Spleen (tissue), 11 donors: ENCODE results near the gene RAB27A. TPM values are rescaled to one million over a fixed set of nuclear protein-coding genes. Genes with fewer than 3 reads are reported as not detected.
A peak's percentile ranks its signal among the peaks of the same experiment; 100 is the strongest.

Experiments
- DNase-seq: peaks from one replicate; pipeline ENCODE4 v3.0.0-alpha.2; 2020
- H3K27ac ChIP-seq, 8 donors: fragments of 200-600 bp; sonication (generic) in 7 of 8; 1 replicate in 4 of 8; 2 replicates in 4 of 8; pipeline versions ENCODE4 v1.5.0 to v1.8.0; 2016 to 2021; ENCODE audit warnings: inconsistent platforms in 4 of 8, mild to moderate bottlenecking in 4 of 8, moderate library complexity in 1 of 8
- H3K27me3 ChIP-seq, 7 donors: fragments of 200-600 bp; sonication (generic) in 6 of 7; replicated peaks in 1 of 7; 1 replicate in 4 of 7; 2 replicates in 3 of 7; pipeline versions ENCODE4 v1.5.0 to v1.8.0; 2016 to 2021; ENCODE audit warnings: inconsistent platforms in 3 of 7, mild to moderate bottlenecking in 1 of 7
- H3K36me3 ChIP-seq, 6 donors: fragments of 200-600 bp; sonication (generic) in 5 of 6; 1 replicate in 4 of 6; 2 replicates in 2 of 6; pipeline versions ENCODE4 v1.5.0 to v1.8.0; 2016 to 2021; ENCODE audit warnings: inconsistent platforms in 2 of 6
- H3K4me1 ChIP-seq, 6 donors: fragments of 200-600 bp; sonication (generic) in 5 of 6; 1 replicate in 3 of 6; 2 replicates in 3 of 6; pipeline versions ENCODE4 v1.5.0 to v1.8.0; 2016 to 2021; ENCODE audit warnings: inconsistent platforms in 3 of 6
- H3K4me3 ChIP-seq, 8 donors: fragments of 200-600 bp; sonication (generic) in 7 of 8; 1 replicate in 4 of 8; 2 replicates in 4 of 8; pipeline versions ENCODE4 v1.5.0 to v1.8.0; 2016 to 2021; ENCODE audit warnings: inconsistent platforms in 4 of 8, mild to moderate bottlenecking in 4 of 8, moderate library complexity in 2 of 8
- H3K9me3 ChIP-seq, 8 donors: fragments of 200-600 bp; sonication (generic) in 7 of 8; 1 replicate in 4 of 8; 2 replicates in 4 of 8; pipeline versions ENCODE4 v1.5.0 to v1.8.0; 2016 to 2021; ENCODE audit warnings: inconsistent platforms in 4 of 8
- CTCF ChIP-seq, 11 experiments: fragments of 200-600 bp in 7 of 11; fragments of 450-650 bp in 4 of 11; sonication (generic) in 4 of 11; IDR thresholded peaks in 8 of 11; conservative IDR thresholded peaks in 3 of 11; 1 replicate in 7 of 11; 2 replicates in 4 of 11; pipeline versions ENCODE4 v1.4.0 to v1.8.0; 2016 to 2021; ENCODE audit warnings: antibody characterized with exemption in 11 of 11, inconsistent platforms in 4 of 11, mild to moderate bottlenecking in 1 of 11
- POLR2A ChIP-seq, 3 donors: fragments of 450-650 bp; IDR thresholded peaks; one replicate each; pipeline ENCODE4 v1.5.1; 2017; ENCODE audit warnings: antibody characterized with exemption in 3 of 3, mild to moderate bottlenecking in 1 of 3
- POLR2AphosphoS5 ChIP-seq, 3 donors: sonication (generic); formaldehyde crosslinking; IDR thresholded peaks; one replicate each; pipeline ENCODE4 v1.5.1; 2017; ENCODE audit warnings: antibody characterized with exemption in 3 of 3
- WGBS, 5 donors: extraction: QIAGEN DNeasy Blood & Tissue Kit in 3 of 5; methylation state at CpG; one replicate each; pipeline versions ENCODE4 v1.1.5 to v1.1.7; 2013 to 2018; 5-methylcytosine and 5-hydroxymethylcytosine counted together
- intact Hi-C: fragments of 100-400 bp; cut with DNase I; formaldehyde crosslinking; loops from one replicate; pipeline ENCODE4 v1.15.0; 2023; ENCODE audit warnings: low total_unique reads
- polyA plus RNA-seq, 3 donors: library from polyadenylated mRNA; stranded (reverse); fragments of 200-250 nt; gene quantifications; one replicate each; pipeline ENCODE4 v1.2.1, GENCODE V29; 2013
- total RNA-seq, 7 donors: library from RNA; depleted of rRNA in 3 of 7; stranded (reverse); fragments of >200 nt in 3 of 7; fragmentation: NEBNext Ultra II Directional in 4 of 7; extraction: Animal tissue kit (Norgen Biotek cat#: 25700) in 4 of 7; gene quantifications; one replicate each; pipeline versions ENCODE4 v1.1.0 to v1.2.1, GENCODE V29; 2016 to 2021
- donor health status: healthy with polysubstance abuse.
- donor health status: DM: no; HTN: no; CAD: no; lungs with moderate emphysema.
- donor health status: DM: no; HTN: no; CAD: no.
- donor health status: Bipolar disorder and iron deficiency.
- donor health status: healthy.
- donor health status: DM: no; HTN: no; CAD: no.
- donor health status: DM: yes; HTN: yes; CAD: no.

RAB27A gene
- total and polyA plus RNA-seq, 10 donors = 9.4 to 72.0 (median 36.5) TPM

- Histone ChIP-seq H3K9me3 (no peaks in the 10 kb centered on the region), H3K27me3 (no peaks in the 10 kb centered on the region), H3K36me3 (peaks cover 0 to 32% (median 3%) of the 10 kb centered on the region in 6 donors), H3K27ac (peak overlapping the region; percentile 55 to 97 (median 86)), H3K4me1 (peaks cover 7 to 85% (median 42%) of the 10 kb centered on the region in 6 donors), H3K4me3 (peak overlapping the region in 5 of 8 donors; percentile 1 to 51 (median 8))
- no peak for TF ChIP-seq CTCF (IDR thresholded peaks at IDR 0.05 in 8 of 11, conservative IDR thresholded peaks at IDR 0.05 in 3 of 11)
- TF ChIP-seq POLR2AphosphoS5 (IDR thresholded peaks at IDR 0.05) = peak in 2 of 3 donors; percentile 68 to 78
- TF ChIP-seq POLR2A (IDR thresholded peaks at IDR 0.05) = no peak
- intact Hi-C loops = no loop called here
- 17 to 38% (median 19%) methylated on average over 10 of the region's 10 CpGs for WGBS, 5 donors
- DNase-seq = peak; percentile 95
Observed at GRCh38 chr15:55267401-55268175, 22.0 kb downstream of the RAB27A start.

- WGBS, 5 donors = 83 to 94% (median 90%) methylated on average over 2 of the region's 2 CpGs
- H3K27ac ChIP-seq = peak overlapping the region; percentile 55 to 97 (median 86)
Observed at GRCh38 chr15:55266547-55266946, 23.1 kb downstream of the RAB27A start.

GRCh38 chr15:55260562-55261131 lies 29.0 kb downstream of the RAB27A start:
- Histone ChIP-seq H3K4me3 (no peak overlapping the region), H3K36me3 (peaks cover 0 to 52% (median under 1%) of the 10 kb centered on the region in 6 donors), H3K4me1 (peaks cover 4 to 75% (median 29%) of the 10 kb centered on the region in 6 donors), H3K27me3 (no peaks in the 10 kb centered on the region), H3K9me3 (no peaks in the 10 kb centered on the region), H3K27ac (peak overlapping the region in 1 of 8 donors; percentile 6)
- 64 to 79% (median 73%) methylated on average over 3 of the region's 3 CpGs for WGBS, 5 donors
- TF ChIP-seq CTCF (IDR thresholded peaks at IDR 0.05 in 8 of 11, conservative IDR thresholded peaks at IDR 0.05 in 3 of 11) (no peak), POLR2A (IDR thresholded peaks at IDR 0.05) (no peak), POLR2AphosphoS5 (IDR thresholded peaks at IDR 0.05) (no peak)
- no peak for DNase-seq
- intact Hi-C loops = no loop called here

More at GRCh38 chr15:55266547-55266946, 23.1 kb downstream of the RAB27A start:
- Histone ChIP-seq H3K4me1 (peaks cover 7 to 80% (median 36%) of the 10 kb centered on the region in 6 donors), H3K9me3 (no peaks in the 10 kb centered on the region), H3K4me3 (peak overlapping the region in 1 of 8 donors; percentile 51), H3K36me3 (peaks cover 0 to 42% (median 3%) of the 10 kb centered on the region in 6 donors), H3K27me3 (no peaks in the 10 kb centered on the region)
- TF ChIP-seq CTCF (IDR thresholded peaks at IDR 0.05 in 8 of 11, conservative IDR thresholded peaks at IDR 0.05 in 3 of 11) (no peak), POLR2A (IDR thresholded peaks at IDR 0.05) (no peak), POLR2AphosphoS5 (IDR thresholded peaks at IDR 0.05) (no peak)
- intact Hi-C loops = no loop called here
- no peak for DNase-seq

- intact Hi-C loops = no loop called here
- Histone ChIP-seq H3K4me1 (peaks cover 4 to 86% (median 44%) of the 10 kb centered on the region in 6 donors), H3K27ac (peak overlapping the region in 4 of 8 donors; percentile 19 to 86 (median 84)), H3K4me3 (no peak overlapping the region), H3K9me3 (no peaks in the 10 kb centered on the region), H3K36me3 (peaks cover 0 to 27% (median 0%) of the 10 kb centered on the region in 6 donors), H3K27me3 (no peaks in the 10 kb centered on the region)
- DNase-seq = no peak
- TF ChIP-seq POLR2A (IDR thresholded peaks at IDR 0.05) (no peak), CTCF (IDR thresholded peaks at IDR 0.05 in 8 of 11, conservative IDR thresholded peaks at IDR 0.05 in 3 of 11) (no peak), POLR2AphosphoS5 (IDR thresholded peaks at IDR 0.05) (no peak)
- WGBS, 5 donors = 57 to 77% (median 64%) methylated on average over 5 of the region's 5 CpGs
Observed at GRCh38 chr15:55257938-55258337, 31.7 kb downstream of the RAB27A start.
